ENCODE measurements around the gene PODXL2. TPM values are rescaled to one million over a fixed set of nuclear protein-coding genes. Genes with fewer than 3 reads are reported as not detected.

PODXL2 gene
- total and polyA plus RNA-seq, 2 of the 8 experiments (the other 6 are each of a cell fraction or from before 2014, with no cell fraction given) = 27.6 to 31.6 TPM

GRCh38 chr3:127639173-127640041, 10.4 kb downstream of the PODXL2 start:
- Histone ChIP-seq H3K4me2 (ENCODE audit: insufficient read depth in 1 of 2, low read depth in 2 of 2, low read length in 2 of 2) (no peak overlapping the region), H4K5ac (ENCODE audit: insufficient read length, low read depth, low read length) (no peak overlapping the region), H3K79me2 (ENCODE audit: control insufficient read depth in 1 of 2, insufficient read depth in 2 of 2, low read length in 2 of 2) (no peaks in the 10 kb centered on the region), H3K4ac (replicated peaks; ENCODE audit: insufficient read length, low read depth, low read length) (no peak overlapping the region), H3K18ac (ENCODE audit: extremely low read depth, low read length) (no peak overlapping the region), H3K23me2 (ENCODE audit: low read depth, low read length) (no peaks in the 10 kb centered on the region), H3K14ac (ENCODE audit: insufficient read length) (no peak overlapping the region), H2AFZ (ENCODE audit: low read length) (no peak overlapping the region), H2BK12ac (ENCODE audit: low read depth, low read length) (no peak overlapping the region), H3K9ac (replicated peaks in 1 of 4; ENCODE audit: extremely low read depth in 1 of 4, low read depth in 3 of 4, low read length in 3 of 4) (no peak overlapping the region), H2BK5ac (ENCODE audit: low read depth, low read length) (no peak overlapping the region), H3K56ac (replicated peaks; ENCODE audit: insufficient read length, low read depth, low read length) (no peak overlapping the region), H3K23ac (ENCODE audit: insufficient read length) (peak overlapping the region; percentile 59), H2AK5ac (ENCODE audit: low read depth, low read length) (no peak overlapping the region), H4K91ac (replicated peaks; ENCODE audit: insufficient read length, low read length) (no peak overlapping the region), H3K4me3 (ENCODE audit: extremely low read depth in 1 of 4, insufficient read depth in 2 of 4, low read depth in 3 of 4, low read length in 4 of 4) (no peak overlapping the region), H3K27ac (ENCODE audit: low read depth, low read length) (no peak overlapping the region), H3K79me1 (ENCODE audit: low read depth, low read length) (no peaks in the 10 kb centered on the region; the same call in 1 of the 2 replicates), H4K20me1 (replicated peaks in 1 of 2; ENCODE audit: control insufficient read depth in 1 of 2, insufficient read depth in 2 of 2, low read length in 2 of 2) (no peaks in the 10 kb centered on the region), H3K9me3 (ENCODE audit: insufficient read depth in 2 of 2, low read depth in 1 of 2, low read length in 1 of 2) (no peaks in the 10 kb centered on the region), H4K8ac (ENCODE audit: extremely low read depth, insufficient read depth, low read length) (no peak overlapping the region; the same call in 1 of the 2 replicates), H3K36me3 (ENCODE audit: control insufficient read depth in 2 of 4, insufficient read depth in 4 of 4, low read length in 3 of 4) (peaks cover 0 to 7% (median under 1%) of the 10 kb centered on the region in 4 experiments; a peak in 1 of 8 replicates), H2BK120ac (replicated peaks; ENCODE audit: low read depth, low read length) (no peak overlapping the region), H2BK15ac (ENCODE audit: low read length) (no peak overlapping the region), H3K4me1 (replicated peaks in 1 of 4; ENCODE audit: control insufficient read depth in 3 of 4, insufficient read depth in 4 of 4, low read length in 3 of 4) (peaks cover 0 to 4% (median 2%) of the 10 kb centered on the region in 4 experiments; a peak in 2 of 7 replicates), H3K27me3 (replicated peaks in 1 of 4; ENCODE audit: control insufficient read depth in 3 of 4, extremely low read depth in 1 of 4, insufficient read depth in 3 of 4, low read length in 3 of 4) (no peaks in the 10 kb centered on the region), H2BK20ac (ENCODE audit: low read length) (no peak overlapping the region)
- FAIRE-seq (no peak), DNase-seq (ENCODE audit: low read depth in 1 of 2, low spot score in 2 of 2) (no peak)
- whole genome bisulfite sequencing, 2 experiments (ENCODE audit: extremely low coverage in 1 of 2, insufficient coverage in 1 of 2, insufficient read length in 1 of 2, insufficient replicate concordance in 2 of 2, low coverage in 1 of 2, low lambda C conversion rate in 2 of 2, missing lambda C conversion rate in 1 of 2) = 85% methylated on average over 5 of the region's 5 CpGs; no CpG with 5 or more reads in 1 of the 2 experiments
- CTCF ChIA-PET (ENCODE audit: partially characterized antibody) = interaction anchor here (1.0 to 1.3 kb wide), 3 partner anchors 8 to 64 kb away, joined by 3 read pairs; no protein-coding TSS in a partner anchor
- POLR2A ChIA-PET (ENCODE audit: partially characterized antibody) = interaction anchor here (1.1 to 1.2 kb wide), 2 partner anchors 9 to 15 kb away, joined by 3 to 4 read pairs; no protein-coding TSS in a partner anchor
- TF ChIP-seq SIN3A (conservative IDR thresholded peaks at IDR 0.05 in 1 of 2, IDR thresholded peaks at IDR 0.05 in 1 of 2; ENCODE audit: low read depth in 1 of 2, low read length in 2 of 2) (no peak), KDM5A (IDR thresholded peaks at IDR 0.05; ENCODE audit: low read length) (no peak), NANOG (IDR thresholded peaks at IDR 0.05; ENCODE audit: insufficient read depth, low read depth, low read length, poor library complexity, severe bottlenecking) (no peak), NRF1 (IDR thresholded peaks at IDR 0.05; ENCODE audit: low read depth, low read length) (no peak), POLR2AphosphoS5 (IDR thresholded peaks at IDR 0.05; ENCODE audit: low read depth, low read length) (no peak), RFX5 (IDR thresholded peaks at IDR 0.05; ENCODE audit: borderline replicate concordance, low read depth, low read length) (no peak)

Data from H1 (cell line).